Keratinocyte (primary cell): ENCODE data around the gene ANKMY1.

Experiments used
- EZH2 ChIP-seq: IDR thresholded peaks from one replicate; pipeline ENCODE4 v1.6.1; 2012; ENCODE audit warnings: inconsistent platforms, mild to moderate bottlenecking, low read length, moderate library complexity
- TF ChIP-seq, protein P1 (sequence below), 3 experiments: IDR thresholded peaks in 1 of 3; conservative IDR thresholded peaks in 1 of 3; optimal IDR thresholded peaks in 1 of 3; 2 replicates in 2 of 3; 3 replicates in 1 of 3; pipeline versions ENCODE3 to v1.5.1; 2011; ENCODE audit warnings: low read length in 3 of 3, mild to moderate bottlenecking in 3 of 3, moderate library complexity in 2 of 3, control low read depth in 1 of 3, inconsistent platforms in 1 of 3; ENCODE audit not compliant: insufficient read depth in 2 of 3; ENCODE audit errors: extremely low read depth in 1 of 3

DNA sequence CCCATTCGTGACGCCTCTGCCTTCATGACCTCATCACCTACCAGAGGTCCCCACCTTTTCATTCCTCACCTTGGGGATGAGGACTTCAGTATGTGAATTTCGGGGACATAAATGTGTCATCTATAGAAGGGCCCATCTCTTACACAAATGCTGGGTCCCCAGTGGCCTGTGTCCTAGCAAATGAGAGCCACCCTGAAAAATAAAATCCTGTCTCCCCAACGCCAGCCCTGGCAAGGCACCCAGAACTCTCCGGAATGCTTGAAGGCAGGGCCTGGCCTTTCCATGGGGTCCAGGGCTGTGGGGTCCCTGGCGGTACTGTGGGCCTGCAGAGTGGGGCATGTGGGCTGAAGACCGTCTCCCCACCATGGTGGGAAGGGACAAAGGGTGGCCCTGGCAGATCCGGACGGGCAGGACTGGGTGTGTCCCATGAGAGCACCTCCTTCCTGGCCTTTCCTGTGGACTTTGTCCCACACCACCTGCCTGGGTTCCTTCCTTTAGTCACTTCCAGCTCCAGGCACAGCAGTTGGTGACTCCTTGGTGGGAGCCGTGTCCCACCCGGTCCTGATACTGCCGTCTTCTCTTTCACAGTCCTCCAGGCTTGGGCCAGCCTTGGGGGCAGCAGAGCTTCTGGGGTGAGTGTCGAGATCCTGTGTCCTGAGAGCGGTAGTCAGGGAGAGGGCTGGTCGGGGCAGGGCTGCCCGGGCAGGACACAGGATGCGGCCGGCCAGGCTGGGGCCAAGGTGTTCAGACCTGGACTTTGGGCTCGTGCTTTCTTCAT lies 47.3 kb upstream of the ANKMY1 start:
- TF ChIP-seq, protein P1, sequence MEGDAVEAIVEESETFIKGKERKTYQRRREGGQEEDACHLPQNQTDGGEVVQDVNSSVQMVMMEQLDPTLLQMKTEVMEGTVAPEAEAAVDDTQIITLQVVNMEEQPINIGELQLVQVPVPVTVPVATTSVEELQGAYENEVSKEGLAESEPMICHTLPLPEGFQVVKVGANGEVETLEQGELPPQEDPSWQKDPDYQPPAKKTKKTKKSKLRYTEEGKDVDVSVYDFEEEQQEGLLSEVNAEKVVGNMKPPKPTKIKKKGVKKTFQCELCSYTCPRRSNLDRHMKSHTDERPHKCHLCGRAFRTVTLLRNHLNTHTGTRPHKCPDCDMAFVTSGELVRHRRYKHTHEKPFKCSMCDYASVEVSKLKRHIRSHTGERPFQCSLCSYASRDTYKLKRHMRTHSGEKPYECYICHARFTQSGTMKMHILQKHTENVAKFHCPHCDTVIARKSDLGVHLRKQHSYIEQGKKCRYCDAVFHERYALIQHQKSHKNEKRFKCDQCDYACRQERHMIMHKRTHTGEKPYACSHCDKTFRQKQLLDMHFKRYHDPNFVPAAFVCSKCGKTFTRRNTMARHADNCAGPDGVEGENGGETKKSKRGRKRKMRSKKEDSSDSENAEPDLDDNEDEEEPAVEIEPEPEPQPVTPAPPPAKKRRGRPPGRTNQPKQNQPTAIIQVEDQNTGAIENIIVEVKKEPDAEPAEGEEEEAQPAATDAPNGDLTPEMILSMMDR (optimal IDR thresholded peaks at IDR 0.05 in 1 of 3, IDR thresholded peaks at IDR 0.05 in 1 of 3, conservative IDR thresholded peaks at IDR 0.05 in 1 of 3; ENCODE audit: extremely low read depth in 1 of 3, insufficient read depth in 2 of 3, low read length in 3 of 3), result no peak
- no peak for TF ChIP-seq EZH2
